BLaER1 treated with 17β-estradiol and CSF1 and Interleukin-3, amounts not matched to agents 10 nM and 100 nM (cell line): ENCODE results near the gene LOXL1.
"Not testable (repeated sequence)": the region's sequence is repeated elsewhere in the genome, so short reads cannot be mapped to it uniquely, and the experiment has no call there.

Experiments
- H3K27ac ChIP-seq, 11 experiments: shearing (Covaris generic); formaldehyde crosslinking; 2 replicates each; pipeline ENCODE4 v1.8.1; 2022
- H3K27me3 ChIP-seq, 11 experiments: shearing (Covaris generic); formaldehyde crosslinking; 2 replicates each; pipeline ENCODE4 v1.8.1; 2022
- H3K36me3 ChIP-seq, 11 experiments: shearing (Covaris generic); formaldehyde crosslinking; 2 replicates each; pipeline ENCODE4 v1.8.1; 2022
- H3K4me1 ChIP-seq, 10 experiments: shearing (Covaris generic); formaldehyde crosslinking; 2 replicates each; pipeline ENCODE4 v1.8.1; 2022
- H3K4me2 ChIP-seq, 11 experiments: shearing (Covaris generic); formaldehyde crosslinking; 2 replicates each; pipeline ENCODE4 v1.8.1; 2022
- H3K4me3 ChIP-seq, 10 experiments: shearing (Covaris generic); formaldehyde crosslinking; 2 replicates each; pipeline ENCODE4 v1.8.1; 2022
- H3K9ac ChIP-seq, 11 experiments: shearing (Covaris generic); formaldehyde crosslinking; 2 replicates each; pipeline ENCODE4 v1.8.1; 2022
- H3K9me3 ChIP-seq, 11 experiments: shearing (Covaris generic); formaldehyde crosslinking; replicated peaks in 1 of 11; 2 replicates each; pipeline ENCODE4 v1.8.1; 2022
- H4K20me1 ChIP-seq, 11 experiments: shearing (Covaris generic); formaldehyde crosslinking; 2 replicates each; pipeline ENCODE4 v1.8.1; 2022
- Cebpa-rat ChIP-seq, 11 experiments: shearing (Covaris generic); IDR thresholded peaks; 2 replicates each; pipeline ENCODE4 v1.8.1; 2022

LOXL1 gene

DNA sequence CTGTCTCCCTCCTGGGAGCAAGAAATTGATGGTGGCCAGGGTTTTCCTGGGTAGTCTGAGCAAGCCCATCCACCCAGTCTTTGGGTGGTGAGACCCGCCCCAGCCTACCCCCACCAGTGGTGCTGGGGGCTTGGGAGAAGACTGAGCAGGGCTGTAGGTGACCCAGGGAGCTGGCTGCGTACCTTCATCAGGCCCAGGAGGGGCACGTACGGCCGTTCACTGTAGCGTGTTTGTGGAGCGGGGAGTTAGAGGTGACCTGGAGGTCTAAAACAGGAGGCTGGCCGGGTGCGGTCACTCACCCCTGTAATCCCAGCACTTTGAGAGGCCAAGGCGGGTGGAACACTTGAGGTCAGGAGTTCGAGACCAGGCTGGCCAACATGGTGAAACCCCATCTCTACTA lies 11.5 kb downstream of the LOXL1 start:
- TF ChIP-seq Cebpa-rat (IDR thresholded peaks at IDR 0.05): no peak
- no peak overlapping the region for H3K4me3 ChIP-seq

GRCh38 chr15:73938516-73938915 lies 12.3 kb downstream of the LOXL1 start:
- not testable (repeated sequence) for H3K27ac ChIP-seq, H3K4me3 ChIP-seq, H3K4me2 ChIP-seq, H3K27me3 ChIP-seq, H3K9ac ChIP-seq, H3K9me3 ChIP-seq, H3K36me3 ChIP-seq
- H3K4me1 ChIP-seq: peaks cover 0 to 19% (median 10%) of the 10 kb centered on the region in 10 experiments; a peak in 12 of 20 replicates
- peaks cover 0 to 30% (median 0%) of the 10 kb centered on the region in 11 experiments; a peak in 6 of 22 replicates for H4K20me1 ChIP-seq

More for the DNA sequence above, 11.5 kb downstream of the LOXL1 start:
- Histone ChIP-seq H3K36me3 (no peaks in the 10 kb centered on the region), H3K27ac (no peak overlapping the region), H3K27me3 (no peaks in the 10 kb centered on the region), H3K4me1 (peaks cover 0 to 19% (median 9%) of the 10 kb centered on the region in 10 experiments; a peak in 12 of 20 replicates), H3K9me3 (no peaks in the 10 kb centered on the region), H3K9ac (no peak overlapping the region), H3K4me2 (no peak overlapping the region), H4K20me1 (peaks cover 0 to 31% (median 0%) of the 10 kb centered on the region in 11 experiments; a peak in 6 of 22 replicates)

DNA sequence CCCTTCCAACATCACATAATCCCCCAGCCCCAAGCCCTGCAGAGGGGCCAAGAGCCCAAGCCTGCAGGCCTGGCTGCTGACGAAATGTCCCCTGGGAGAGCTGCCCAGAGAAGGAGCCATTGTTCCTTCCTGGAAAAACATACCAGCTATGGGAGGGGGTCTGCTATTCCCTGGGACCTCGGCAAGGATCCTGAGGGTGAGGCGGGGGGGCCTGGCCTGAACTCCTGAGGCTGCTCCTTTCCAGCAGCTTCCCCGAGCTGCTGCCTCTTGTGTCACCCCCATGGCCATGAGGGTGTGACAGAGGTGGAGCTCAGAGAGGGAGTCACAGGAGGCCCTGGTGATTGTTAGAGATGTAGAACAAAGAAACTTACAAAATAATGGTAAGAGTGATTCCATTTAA lies 12.9 kb downstream of the LOXL1 start:
- Histone ChIP-seq H3K4me3 (no peak overlapping the region), H4K20me1 (peaks cover 0 to 24% (median 0%) of the 10 kb centered on the region in 11 experiments; a peak in 6 of 22 replicates), H3K9ac (no peak overlapping the region), H3K36me3 (no peaks in the 10 kb centered on the region), H3K4me1 (peaks cover under 1 to 21% (median 10%) of the 10 kb centered on the region in 10 experiments; a peak in 14 of 20 replicates), H3K27me3 (no peaks in the 10 kb centered on the region), H3K4me2 (no peak overlapping the region), H3K9me3 (no peaks in the 10 kb centered on the region), H3K27ac (no peak overlapping the region)
- TF ChIP-seq Cebpa-rat (IDR thresholded peaks at IDR 0.05): no peak

- Histone ChIP-seq H3K9me3 (no peaks in the 10 kb centered on the region), H3K27ac (no peak overlapping the region), H3K4me2 (no peak overlapping the region), H3K9ac (no peak overlapping the region; a peak in 1 of 22 replicates), H3K4me1 (peaks cover 8 to 32% (median 21%) of the 10 kb centered on the region in 10 experiments; a peak in 17 of 20 replicates), H3K36me3 (no peaks in the 10 kb centered on the region), H4K20me1 (peaks cover 0 to 23% (median 0%) of the 10 kb centered on the region in 11 experiments; a peak in 5 of 22 replicates), H3K4me3 (no peak overlapping the region), H3K27me3 (no peaks in the 10 kb centered on the region)
- no peak for TF ChIP-seq Cebpa-rat (IDR thresholded peaks at IDR 0.05)
Measured at GRCh38 chr15:73940061-73940981, 14.1 kb downstream of the LOXL1 start.

GRCh38 chr15:73941044-73941443 lies 14.8 kb downstream of the LOXL1 start:
- H3K9me3 ChIP-seq: no peaks in the 10 kb centered on the region
- no peaks in the 10 kb centered on the region for H3K27me3 ChIP-seq
- peaks cover 6 to 40% (median 29%) of the 10 kb centered on the region in 10 experiments; a peak in 18 of 20 replicates for H3K4me1 ChIP-seq
- peaks cover 0 to 23% (median 0%) of the 10 kb centered on the region in 11 experiments; a peak in 5 of 22 replicates for H4K20me1 ChIP-seq
- H3K4me3 ChIP-seq: no peak overlapping the region
- no peak overlapping the region; a peak in 1 of 22 replicates for H3K9ac ChIP-seq
- no peaks in the 10 kb centered on the region for H3K36me3 ChIP-seq
- H3K4me2 ChIP-seq: no peak overlapping the region
- H3K27ac ChIP-seq: no peak overlapping the region
- no peak for TF ChIP-seq Cebpa-rat (IDR thresholded peaks at IDR 0.05)

DNA sequence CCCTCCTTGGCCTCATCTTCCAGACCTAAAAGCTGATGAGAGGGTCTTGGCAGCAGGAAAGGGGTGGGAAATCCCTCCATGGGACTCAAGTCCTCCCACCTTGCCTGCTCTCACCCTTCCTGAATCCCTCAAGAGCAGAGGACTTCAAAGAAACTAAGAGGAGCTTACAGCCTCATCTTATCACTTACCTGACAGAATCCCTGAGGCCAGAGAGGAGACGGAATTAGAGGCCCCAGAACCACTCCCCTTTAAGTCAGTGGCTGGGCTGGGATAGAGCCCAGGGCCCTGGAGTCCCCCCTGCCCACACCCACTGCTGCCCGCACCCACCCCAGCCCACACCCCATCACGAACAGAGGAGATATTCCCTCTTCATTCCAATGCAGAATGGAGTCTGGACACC lies 15.2 kb downstream of the LOXL1 start:
- Histone ChIP-seq H3K27ac (no peak overlapping the region), H3K36me3 (no peaks in the 10 kb centered on the region), H3K4me2 (peak overlapping the region in 1 of 11 experiments; percentile 12; a peak in 1 of 22 replicates), H3K4me1 (peaks cover 2 to 42% (median 32%) of the 10 kb centered on the region in 10 experiments; a peak in 18 of 20 replicates), H3K4me3 (no peak overlapping the region), H3K9ac (0 out of 22 replicates have a peak overlapping the region, but pooled peaks of 1 of the 11 experiments have one; percentile 34), H4K20me1 (peaks cover 0 to 23% (median 0%) of the 10 kb centered on the region in 11 experiments; a peak in 5 of 22 replicates), H3K27me3 (no peaks in the 10 kb centered on the region), H3K9me3 (no peaks in the 10 kb centered on the region)
- no peak for TF ChIP-seq Cebpa-rat (IDR thresholded peaks at IDR 0.05)

GRCh38 chr15:73941871-73942635 lies 15.8 kb downstream of the LOXL1 start:
- H4K20me1 ChIP-seq: peaks cover 0 to 23% (median 0%) of the 10 kb centered on the region in 11 experiments; a peak in 3 of 22 replicates
- peak overlapping the region in 4 of 11 experiments; percentile 10 to 18 (median 12); a peak in 4 of 22 replicates for H3K4me2 ChIP-seq
- peaks cover 0 to 48% (median 34%) of the 10 kb centered on the region in 10 experiments; a peak in 16 of 20 replicates for H3K4me1 ChIP-seq
- no peak overlapping the region for H3K27ac ChIP-seq
- H3K9me3 ChIP-seq: no peaks in the 10 kb centered on the region
- no peaks in the 10 kb centered on the region for H3K27me3 ChIP-seq
- no peak overlapping the region for H3K4me3 ChIP-seq
- TF ChIP-seq Cebpa-rat (IDR thresholded peaks at IDR 0.05): no peak
- peak overlapping the region in 1 of 11 experiments; percentile 34; a peak in 1 of 22 replicates for H3K9ac ChIP-seq
- H3K36me3 ChIP-seq: no peaks in the 10 kb centered on the region

GRCh38 chr15:73942751-73943270 lies 16.5 kb downstream of the LOXL1 start:
- H3K4me1 ChIP-seq: peaks cover 0 to 55% (median 34%) of the 10 kb centered on the region in 10 experiments; a peak in 16 of 20 replicates
- no peaks in the 10 kb centered on the region for H3K9me3 ChIP-seq
- no peaks in the 10 kb centered on the region for H3K27me3 ChIP-seq
- H4K20me1 ChIP-seq: peaks cover 0 to 15% (median 0%) of the 10 kb centered on the region in 11 experiments; a peak in 3 of 22 replicates
- H3K36me3 ChIP-seq: no peaks in the 10 kb centered on the region
- H3K9ac ChIP-seq: no peak overlapping the region
- H3K27ac ChIP-seq: no peak overlapping the region
- 0 out of 22 replicates have a peak overlapping the region, but pooled peaks of 1 of the 11 experiments have one; percentile 12 for H3K4me2 ChIP-seq
- no peak overlapping the region for H3K4me3 ChIP-seq
- no peak for TF ChIP-seq Cebpa-rat (IDR thresholded peaks at IDR 0.05)
